ENCODE data around the gene NHLRC1.
A peak's percentile ranks its signal among the peaks of the same experiment; 100 is the strongest.

NHLRC1 gene

GRCh38 chr6:18122128-18123093 is at the start of gene NHLRC1:
Gene NHLRC1, minus strand, starts transcription at chr6:18122677. Its CDS starts 71 bp downstream, at chr6:18122606.
- Histone ChIP-seq H3K9ac (ENCODE audit: low read depth in 1 of 2, low read length in 2 of 2) (peak within 1 kb of the TSS; percentile 49 to 81), H3K4me1 (ENCODE audit: control insufficient read depth in 2 of 2, insufficient read depth in 2 of 2, low read length in 2 of 2) (peaks cover 5% of the 10 kb centered on the region in 2 donors), H3K36me3 (ENCODE audit: control insufficient read depth in 2 of 2, insufficient read depth in 2 of 2, low read length in 2 of 2) (no peaks in the 10 kb centered on the region), H3K27ac (ENCODE audit: low read depth in 2 of 2, low read length in 2 of 2) (peak within 1 kb of the TSS in 1 of 2 donors; percentile 10), H3K27me3 (ENCODE audit: control insufficient read depth in 2 of 2, insufficient read depth in 2 of 2, low read length in 2 of 2) (no peaks in the 10 kb centered on the region), H3K4me3 (ENCODE audit: low read length in 2 of 2) (peak within 1 kb of the TSS; percentile 69 to 77), H3K9me3 (ENCODE audit: control insufficient read depth in 2 of 2, low read length in 2 of 2) (no peaks in the 10 kb centered on the region)

GRCh38 chr6:18171871-18172270 is 49.4 kb upstream of the NHLRC1 start:
- no peaks in the 10 kb centered on the region for H3K9me3 ChIP-seq (ENCODE audit: control insufficient read depth in 2 of 2, low read length in 2 of 2)
- H3K9ac ChIP-seq (ENCODE audit: low read depth in 1 of 2, low read length in 2 of 2), result no peak overlapping the region
- peaks cover 30 to 42% of the 10 kb centered on the region in 2 donors for H3K36me3 ChIP-seq (ENCODE audit: control insufficient read depth in 2 of 2, insufficient read depth in 2 of 2, low read length in 2 of 2)
- H3K27ac ChIP-seq (ENCODE audit: low read depth in 2 of 2, low read length in 2 of 2), result no peak overlapping the region
- H3K4me1 ChIP-seq (ENCODE audit: control insufficient read depth in 2 of 2, insufficient read depth in 2 of 2, low read length in 2 of 2), result no peaks in the 10 kb centered on the region
- no peaks in the 10 kb centered on the region for H3K27me3 ChIP-seq (ENCODE audit: control insufficient read depth in 2 of 2, insufficient read depth in 2 of 2, low read length in 2 of 2)
- H3K4me3 ChIP-seq (ENCODE audit: low read length in 2 of 2), result no peak overlapping the region

- H3K36me3 ChIP-seq (ENCODE audit: control insufficient read depth in 2 of 2, insufficient read depth in 2 of 2, low read length in 2 of 2), result peaks cover 30 to 48% of the 10 kb centered on the region in 2 donors
- H3K9me3 ChIP-seq (ENCODE audit: control insufficient read depth in 2 of 2, low read length in 2 of 2), result no peaks in the 10 kb centered on the region
- no peak overlapping the region for H3K27ac ChIP-seq (ENCODE audit: low read depth in 2 of 2, low read length in 2 of 2)
- no peaks in the 10 kb centered on the region for H3K27me3 ChIP-seq (ENCODE audit: control insufficient read depth in 2 of 2, insufficient read depth in 2 of 2, low read length in 2 of 2)
- H3K4me1 ChIP-seq (ENCODE audit: control insufficient read depth in 2 of 2, insufficient read depth in 2 of 2, low read length in 2 of 2), result no peaks in the 10 kb centered on the region
- H3K4me3 ChIP-seq (ENCODE audit: low read length in 2 of 2), result no peak overlapping the region
- H3K9ac ChIP-seq (ENCODE audit: low read depth in 1 of 2, low read length in 2 of 2), result no peak overlapping the region
Observed at GRCh38 chr6:18168264-18168663, 45.8 kb upstream of the NHLRC1 start.

- Histone ChIP-seq H3K9ac (ENCODE audit: low read depth in 1 of 2, low read length in 2 of 2) (no peak overlapping the region), H3K4me3 (ENCODE audit: low read length in 2 of 2) (no peak overlapping the region), H3K27ac (ENCODE audit: low read depth in 2 of 2, low read length in 2 of 2) (no peak overlapping the region), H3K36me3 (ENCODE audit: control insufficient read depth in 2 of 2, insufficient read depth in 2 of 2, low read length in 2 of 2) (peaks cover 34 to 51% of the 10 kb centered on the region in 2 donors), H3K9me3 (ENCODE audit: control insufficient read depth in 2 of 2, low read length in 2 of 2) (no peaks in the 10 kb centered on the region), H3K4me1 (ENCODE audit: control insufficient read depth in 2 of 2, insufficient read depth in 2 of 2, low read length in 2 of 2) (no peaks in the 10 kb centered on the region), H3K27me3 (ENCODE audit: control insufficient read depth in 2 of 2, insufficient read depth in 2 of 2, low read length in 2 of 2) (no peaks in the 10 kb centered on the region)
Observed at GRCh38 chr6:18166312-18167036, 44.0 kb upstream of the NHLRC1 start.

- no peaks in the 10 kb centered on the region for H3K27me3 ChIP-seq (ENCODE audit: control insufficient read depth in 2 of 2, insufficient read depth in 2 of 2, low read length in 2 of 2)
- H3K4me3 ChIP-seq (ENCODE audit: low read length in 2 of 2), result no peak overlapping the region
- H3K9ac ChIP-seq (ENCODE audit: low read depth in 1 of 2, low read length in 2 of 2), result no peak overlapping the region
- no peaks in the 10 kb centered on the region for H3K9me3 ChIP-seq (ENCODE audit: control insufficient read depth in 2 of 2, low read length in 2 of 2)
- peaks cover 37 to 54% of the 10 kb centered on the region in 2 donors for H3K36me3 ChIP-seq (ENCODE audit: control insufficient read depth in 2 of 2, insufficient read depth in 2 of 2, low read length in 2 of 2)
- H3K4me1 ChIP-seq (ENCODE audit: control insufficient read depth in 2 of 2, insufficient read depth in 2 of 2, low read length in 2 of 2), result no peaks in the 10 kb centered on the region
- H3K27ac ChIP-seq (ENCODE audit: low read depth in 2 of 2, low read length in 2 of 2), result no peak overlapping the region
Observed at GRCh38 chr6:18165751-18166150, 43.3 kb upstream of the NHLRC1 start.

- Histone ChIP-seq H3K4me1 (ENCODE audit: control insufficient read depth in 2 of 2, insufficient read depth in 2 of 2, low read length in 2 of 2) (no peaks in the 10 kb centered on the region), H3K9ac (ENCODE audit: low read depth in 1 of 2, low read length in 2 of 2) (no peak overlapping the region), H3K9me3 (ENCODE audit: control insufficient read depth in 2 of 2, low read length in 2 of 2) (no peaks in the 10 kb centered on the region), H3K4me3 (ENCODE audit: low read length in 2 of 2) (no peak overlapping the region), H3K27ac (ENCODE audit: low read depth in 2 of 2, low read length in 2 of 2) (no peak overlapping the region), H3K27me3 (ENCODE audit: control insufficient read depth in 2 of 2, insufficient read depth in 2 of 2, low read length in 2 of 2) (no peaks in the 10 kb centered on the region), H3K36me3 (ENCODE audit: control insufficient read depth in 2 of 2, insufficient read depth in 2 of 2, low read length in 2 of 2) (peaks cover 21 to 41% of the 10 kb centered on the region in 2 donors)
Observed at GRCh38 chr6:18162401-18162800, 39.9 kb upstream of the NHLRC1 start.

- Histone ChIP-seq H3K4me1 (ENCODE audit: control insufficient read depth in 2 of 2, insufficient read depth in 2 of 2, low read length in 2 of 2) (peaks cover 0 to 1% of the 10 kb centered on the region in 2 donors), H3K9me3 (ENCODE audit: control insufficient read depth in 2 of 2, low read length in 2 of 2) (no peaks in the 10 kb centered on the region), H3K9ac (ENCODE audit: low read depth in 1 of 2, low read length in 2 of 2) (no peak overlapping the region), H3K27me3 (ENCODE audit: control insufficient read depth in 2 of 2, insufficient read depth in 2 of 2, low read length in 2 of 2) (no peaks in the 10 kb centered on the region), H3K4me3 (ENCODE audit: low read length in 2 of 2) (no peak overlapping the region), H3K36me3 (ENCODE audit: control insufficient read depth in 2 of 2, insufficient read depth in 2 of 2, low read length in 2 of 2) (peaks cover 19 to 35% of the 10 kb centered on the region in 2 donors), H3K27ac (ENCODE audit: low read depth in 2 of 2, low read length in 2 of 2) (no peak overlapping the region)
Observed at GRCh38 chr6:18161431-18161830, 39.0 kb upstream of the NHLRC1 start.

- Histone ChIP-seq H3K36me3 (ENCODE audit: control insufficient read depth in 2 of 2, insufficient read depth in 2 of 2, low read length in 2 of 2) (peaks cover 19 to 32% of the 10 kb centered on the region in 2 donors), H3K27ac (ENCODE audit: low read depth in 2 of 2, low read length in 2 of 2) (peak overlapping the region in 1 of 2 donors; percentile 36), H3K9ac (ENCODE audit: low read depth in 1 of 2, low read length in 2 of 2) (no peak overlapping the region), H3K4me1 (ENCODE audit: control insufficient read depth in 2 of 2, insufficient read depth in 2 of 2, low read length in 2 of 2) (peaks cover 0 to 6% of the 10 kb centered on the region in 2 donors), H3K4me3 (ENCODE audit: low read length in 2 of 2) (no peak overlapping the region), H3K9me3 (ENCODE audit: control insufficient read depth in 2 of 2, low read length in 2 of 2) (no peaks in the 10 kb centered on the region), H3K27me3 (ENCODE audit: control insufficient read depth in 2 of 2, insufficient read depth in 2 of 2, low read length in 2 of 2) (no peaks in the 10 kb centered on the region)
Observed at GRCh38 chr6:18160911-18161310, 38.4 kb upstream of the NHLRC1 start.

GRCh38 chr6:18155864-18156421 is 33.5 kb upstream of the NHLRC1 start:
- peak overlapping the region; percentile 87 to 95 for H3K4me3 ChIP-seq (ENCODE audit: low read length in 2 of 2)
- peaks cover 9 to 10% of the 10 kb centered on the region in 2 donors for H3K4me1 ChIP-seq (ENCODE audit: control insufficient read depth in 2 of 2, insufficient read depth in 2 of 2, low read length in 2 of 2)
- peaks cover 4 to 6% of the 10 kb centered on the region in 2 donors for H3K36me3 ChIP-seq (ENCODE audit: control insufficient read depth in 2 of 2, insufficient read depth in 2 of 2, low read length in 2 of 2)
- H3K27me3 ChIP-seq (ENCODE audit: control insufficient read depth in 2 of 2, insufficient read depth in 2 of 2, low read length in 2 of 2), result no peaks in the 10 kb centered on the region
- H3K9ac ChIP-seq (ENCODE audit: low read depth in 1 of 2, low read length in 2 of 2), result peak overlapping the region; percentile 93 to 96
- H3K9me3 ChIP-seq (ENCODE audit: control insufficient read depth in 2 of 2, low read length in 2 of 2), result no peaks in the 10 kb centered on the region
- H3K27ac ChIP-seq (ENCODE audit: low read depth in 2 of 2, low read length in 2 of 2), result peak overlapping the region; percentile 92 to 97
